Measurements from ENCODE around the gene RERE. TPM values are rescaled to one million over a fixed set of nuclear protein-coding genes. Genes with fewer than 3 reads are reported as not detected.

The RERE gene
- total RNA-seq, 1 donor, result 55.0 TPM

DNA sequence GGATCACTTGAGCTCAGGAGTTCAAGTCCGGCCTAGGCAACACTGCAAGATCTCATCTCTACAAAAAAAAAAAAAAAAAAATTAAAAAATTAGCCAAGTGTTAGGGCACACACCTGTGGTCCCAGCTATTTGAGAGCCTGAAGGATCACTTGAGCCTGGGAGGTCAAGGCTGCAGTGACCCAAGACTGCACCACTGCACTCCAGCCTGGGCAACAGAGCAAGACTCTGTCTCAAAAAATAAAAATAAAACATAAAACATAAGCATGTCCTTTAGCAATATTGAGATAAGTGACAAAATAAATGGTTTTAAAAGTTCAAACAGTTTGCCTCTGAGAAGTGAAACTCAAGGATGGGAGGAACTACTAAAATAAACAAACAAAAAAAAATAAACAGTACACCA is 101.2 kb downstream of the RERE start:
- no peak for DNase-seq (ENCODE audit: insufficient read length, low spot score, missing footprints)
- H3K9me3 ChIP-seq (ENCODE audit: low read depth, low read length), result no peaks in the 10 kb centered on the region
- no peaks in the 10 kb centered on the region for H4K20me1 ChIP-seq (ENCODE audit: insufficient read depth, low read length)
- peaks cover 26% of the 10 kb centered on the region for H3K4me1 ChIP-seq (ENCODE audit: insufficient read depth, low read length)
- no peak overlapping the region for H3K27ac ChIP-seq (ENCODE audit: low read depth, low read length)
- no peaks in the 10 kb centered on the region for H3K79me2 ChIP-seq (ENCODE audit: insufficient read depth, low read length)
- TF ChIP-seq, protein P1, sequence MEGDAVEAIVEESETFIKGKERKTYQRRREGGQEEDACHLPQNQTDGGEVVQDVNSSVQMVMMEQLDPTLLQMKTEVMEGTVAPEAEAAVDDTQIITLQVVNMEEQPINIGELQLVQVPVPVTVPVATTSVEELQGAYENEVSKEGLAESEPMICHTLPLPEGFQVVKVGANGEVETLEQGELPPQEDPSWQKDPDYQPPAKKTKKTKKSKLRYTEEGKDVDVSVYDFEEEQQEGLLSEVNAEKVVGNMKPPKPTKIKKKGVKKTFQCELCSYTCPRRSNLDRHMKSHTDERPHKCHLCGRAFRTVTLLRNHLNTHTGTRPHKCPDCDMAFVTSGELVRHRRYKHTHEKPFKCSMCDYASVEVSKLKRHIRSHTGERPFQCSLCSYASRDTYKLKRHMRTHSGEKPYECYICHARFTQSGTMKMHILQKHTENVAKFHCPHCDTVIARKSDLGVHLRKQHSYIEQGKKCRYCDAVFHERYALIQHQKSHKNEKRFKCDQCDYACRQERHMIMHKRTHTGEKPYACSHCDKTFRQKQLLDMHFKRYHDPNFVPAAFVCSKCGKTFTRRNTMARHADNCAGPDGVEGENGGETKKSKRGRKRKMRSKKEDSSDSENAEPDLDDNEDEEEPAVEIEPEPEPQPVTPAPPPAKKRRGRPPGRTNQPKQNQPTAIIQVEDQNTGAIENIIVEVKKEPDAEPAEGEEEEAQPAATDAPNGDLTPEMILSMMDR (IDR thresholded peaks at IDR 0.05; ENCODE audit: extremely low read depth, low read depth, low read length), result no peak
- H2AFZ ChIP-seq (ENCODE audit: low read length), result no peak overlapping the region
- no peaks in the 10 kb centered on the region for H3K36me3 ChIP-seq (ENCODE audit: insufficient read depth, low read length)
- no peak overlapping the region for H3K4me3 ChIP-seq (ENCODE audit: insufficient read depth, low read length)
- no peaks in the 10 kb centered on the region for H3K27me3 ChIP-seq (ENCODE audit: insufficient read depth, low read length)
- no peak overlapping the region for H3K4me2 ChIP-seq (ENCODE audit: insufficient read depth, low read length)

DNA sequence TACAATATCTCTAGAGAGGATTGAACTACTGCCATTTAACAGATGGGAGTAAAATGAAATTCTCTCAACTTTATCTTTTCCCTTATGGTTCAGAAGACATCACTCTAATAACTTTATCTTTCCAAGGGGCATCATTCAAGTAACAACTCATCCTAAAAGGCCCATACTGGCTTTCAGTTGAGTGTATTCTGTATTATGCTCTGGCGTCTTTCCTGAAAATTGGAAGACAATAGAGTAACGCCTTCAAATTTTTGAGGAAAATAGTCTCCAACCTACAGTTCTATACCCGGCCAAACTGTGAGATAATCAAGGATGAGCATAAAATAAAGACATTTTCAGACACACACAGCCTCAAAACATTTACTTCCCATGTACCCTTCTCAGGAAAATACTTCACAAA is 103.3 kb downstream of the RERE start:
- TF ChIP-seq, protein P1 (IDR thresholded peaks at IDR 0.05; ENCODE audit: extremely low read depth, low read depth, low read length), result no peak
- no peak overlapping the region for H3K27ac ChIP-seq (ENCODE audit: low read depth, low read length)
- no peak overlapping the region for H3K4me2 ChIP-seq (ENCODE audit: insufficient read depth, low read length)

DNA sequence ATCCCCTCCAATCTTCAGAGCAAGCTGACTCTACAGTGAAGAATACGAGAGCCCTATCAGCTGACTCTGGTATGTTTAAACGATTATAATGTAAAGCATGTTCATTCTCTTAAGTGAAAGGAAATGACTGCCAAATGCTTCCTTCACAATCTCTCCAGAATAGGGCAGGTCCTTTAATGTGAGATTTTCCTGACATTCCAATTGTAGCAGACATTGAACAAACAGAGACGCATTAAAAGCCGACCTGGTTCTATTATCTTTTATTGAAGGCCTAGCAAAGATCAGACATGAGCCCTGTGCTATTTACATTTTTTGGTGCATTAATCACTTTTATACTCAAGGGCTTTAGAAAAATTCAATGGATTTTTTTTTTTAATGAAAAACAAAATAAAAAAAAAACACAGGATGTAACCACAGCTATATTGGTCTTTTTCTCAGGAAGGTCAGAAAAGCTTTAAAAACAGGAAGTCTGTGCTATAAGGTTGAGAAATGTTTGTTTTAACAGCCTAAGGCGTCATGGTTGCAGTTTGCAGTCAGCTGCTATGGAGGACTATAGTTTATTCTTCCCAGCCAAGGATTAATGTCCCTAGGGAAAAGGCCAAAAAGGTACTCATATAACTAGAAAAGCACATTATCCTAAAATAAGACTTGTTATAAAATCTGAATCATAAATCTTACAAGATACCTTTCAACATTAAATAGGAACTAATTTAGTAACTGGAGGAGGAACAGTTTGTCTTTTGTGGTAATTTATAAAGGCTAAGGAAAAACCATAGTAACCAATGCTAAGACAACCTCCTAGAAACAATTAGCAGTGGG is 104.8 kb downstream of the RERE start:
- no peaks in the 10 kb centered on the region for H4K20me1 ChIP-seq (ENCODE audit: insufficient read depth, low read length)
- peak overlapping the region; percentile 81 for H3K4me2 ChIP-seq (ENCODE audit: insufficient read depth, low read length)
- H3K4me3 ChIP-seq (ENCODE audit: insufficient read depth, low read length), result peak overlapping the region; percentile 46
- TF ChIP-seq, protein P1 (IDR thresholded peaks at IDR 0.05; ENCODE audit: extremely low read depth, low read depth, low read length), result no peak
- no peaks in the 10 kb centered on the region for H3K27me3 ChIP-seq (ENCODE audit: insufficient read depth, low read length)
- peak overlapping the region; percentile 37 for H2AFZ ChIP-seq (ENCODE audit: low read length)
- peak; percentile 87 for DNase-seq (ENCODE audit: insufficient read length, low spot score, missing footprints)
- H3K27ac ChIP-seq (ENCODE audit: low read depth, low read length), result peak overlapping the region; percentile 93
- no peaks in the 10 kb centered on the region for H3K9me3 ChIP-seq (ENCODE audit: low read depth, low read length)
- peaks cover under 1% of the 10 kb centered on the region for H3K79me2 ChIP-seq (ENCODE audit: insufficient read depth, low read length)
- no peaks in the 10 kb centered on the region for H3K36me3 ChIP-seq (ENCODE audit: insufficient read depth, low read length)
- H3K4me1 ChIP-seq (ENCODE audit: insufficient read depth, low read length), result peaks cover 29% of the 10 kb centered on the region

More for the DNA sequence above, 103.3 kb downstream of the RERE start:
- Histone ChIP-seq H4K20me1 (ENCODE audit: insufficient read depth, low read length) (no peaks in the 10 kb centered on the region), H3K27me3 (ENCODE audit: insufficient read depth, low read length) (no peaks in the 10 kb centered on the region), H3K9me3 (ENCODE audit: low read depth, low read length) (no peaks in the 10 kb centered on the region), H3K79me2 (ENCODE audit: insufficient read depth, low read length) (no peaks in the 10 kb centered on the region), H3K4me1 (ENCODE audit: insufficient read depth, low read length) (peaks cover 32% of the 10 kb centered on the region), H2AFZ (ENCODE audit: low read length) (no peak overlapping the region), H3K36me3 (ENCODE audit: insufficient read depth, low read length) (no peaks in the 10 kb centered on the region), H3K4me3 (ENCODE audit: insufficient read depth, low read length) (no peak overlapping the region)
- DNase-seq (ENCODE audit: insufficient read length, low spot score, missing footprints), result no peak

DNA sequence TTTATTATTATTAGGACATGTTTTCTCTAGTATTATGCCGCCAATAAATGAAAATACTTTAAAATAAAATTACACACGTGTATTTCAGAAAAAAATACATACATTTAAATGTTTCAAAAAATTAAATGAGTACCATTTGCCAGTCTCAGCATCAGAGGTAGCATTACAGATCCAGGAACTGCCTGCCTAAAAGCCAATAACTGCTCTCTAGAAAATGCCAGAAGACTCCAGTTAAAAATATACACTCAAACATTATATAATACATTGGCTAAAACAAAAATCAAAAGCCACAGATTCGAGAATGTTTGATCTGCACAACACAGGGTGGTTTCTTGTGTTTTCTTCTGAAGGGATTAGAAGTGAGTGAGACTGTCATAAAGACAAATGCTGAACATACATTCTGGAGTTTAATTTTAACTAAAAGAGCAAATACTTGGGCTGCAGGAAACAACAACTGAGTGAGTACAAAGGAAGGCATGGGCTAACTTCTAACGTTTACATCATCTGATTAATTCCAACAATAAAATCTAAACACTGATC is 105.5 kb downstream of the RERE start:
- Histone ChIP-seq H4K20me1 (ENCODE audit: insufficient read depth, low read length) (no peaks in the 10 kb centered on the region), H3K4me3 (ENCODE audit: insufficient read depth, low read length) (peak overlapping the region; percentile 46), H3K27ac (ENCODE audit: low read depth, low read length) (peak overlapping the region; percentile 93), H3K27me3 (ENCODE audit: insufficient read depth, low read length) (no peaks in the 10 kb centered on the region), H3K9me3 (ENCODE audit: low read depth, low read length) (no peaks in the 10 kb centered on the region), H3K79me2 (ENCODE audit: insufficient read depth, low read length) (peaks cover 5% of the 10 kb centered on the region), H2AFZ (ENCODE audit: low read length) (peak overlapping the region; percentile 37), H3K4me1 (ENCODE audit: insufficient read depth, low read length) (peaks cover 28% of the 10 kb centered on the region), H3K4me2 (ENCODE audit: insufficient read depth, low read length) (peak overlapping the region; percentile 81), H3K36me3 (ENCODE audit: insufficient read depth, low read length) (no peaks in the 10 kb centered on the region)
- no peak for DNase-seq (ENCODE audit: insufficient read length, low spot score, missing footprints)
- TF ChIP-seq, protein P1 (IDR thresholded peaks at IDR 0.05; ENCODE audit: extremely low read depth, low read depth, low read length), result no peak

All from osteoblast (primary cell).